ENCODE measurements around the gene LIPG.
"Not testable (repeated sequence)": the region's sequence is repeated elsewhere in the genome, so short reads cannot be mapped to it uniquely, and the experiment has no call there.

Gene LIPG

GRCh38 chr18:49544362-49544761, 17.5 kb upstream of the LIPG start:
- H3K4me3 ChIP-seq, result no peak overlapping the region
- no peak overlapping the region for H3K27ac ChIP-seq

- Histone ChIP-seq H3K27ac (no peak overlapping the region), H3K4me3 (no peak overlapping the region)
Measured at GRCh38 chr18:49546278-49546677, 15.6 kb upstream of the LIPG start.

- Histone ChIP-seq H3K4me3 (no peak overlapping the region), H3K27ac (no peak overlapping the region)
Measured at GRCh38 chr18:49546719-49547273, 15.1 kb upstream of the LIPG start.

- no peak overlapping the region for H3K27ac ChIP-seq
- H3K4me3 ChIP-seq, result no peak overlapping the region
Measured at GRCh38 chr18:49547701-49548100, 14.2 kb upstream of the LIPG start.

DNA sequence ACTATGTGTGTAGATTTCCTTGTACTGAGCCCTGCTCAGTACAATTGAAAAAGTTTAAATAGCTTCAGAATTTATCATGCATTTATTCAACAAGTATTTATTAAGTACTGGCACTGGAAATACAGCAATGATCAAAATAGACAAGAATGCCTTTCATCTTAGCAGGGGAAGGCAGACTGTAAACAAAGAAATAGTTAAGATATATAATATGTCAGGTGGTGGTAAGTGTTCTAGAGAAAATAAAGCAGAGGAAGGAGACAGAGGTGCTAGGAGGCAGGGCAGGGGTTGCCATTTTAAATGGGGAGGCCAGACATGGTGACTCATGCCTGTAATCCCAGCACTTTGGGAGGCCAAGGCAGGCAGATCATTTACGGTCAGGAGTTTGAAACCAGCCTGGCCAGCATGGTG, 13.6 kb upstream of the LIPG start:
- Histone ChIP-seq H3K4me3 (no peak overlapping the region), H3K27ac (peak overlapping the region in 1 of 21 experiments; percentile 40)

- Histone ChIP-seq H3K4me3 (no peak overlapping the region), H3K27ac (no peak overlapping the region)
Measured at GRCh38 chr18:49550621-49551339, 11.1 kb upstream of the LIPG start.

- H3K27ac ChIP-seq, result no peak overlapping the region
- H3K4me3 ChIP-seq, result no peak overlapping the region
Measured at GRCh38 chr18:49553003-49553402, 8.9 kb upstream of the LIPG start.

- Histone ChIP-seq H3K4me3 (no peak overlapping the region), H3K27ac (no peak overlapping the region)
Measured at GRCh38 chr18:49555641-49556040, 6.2 kb upstream of the LIPG start.

DNA sequence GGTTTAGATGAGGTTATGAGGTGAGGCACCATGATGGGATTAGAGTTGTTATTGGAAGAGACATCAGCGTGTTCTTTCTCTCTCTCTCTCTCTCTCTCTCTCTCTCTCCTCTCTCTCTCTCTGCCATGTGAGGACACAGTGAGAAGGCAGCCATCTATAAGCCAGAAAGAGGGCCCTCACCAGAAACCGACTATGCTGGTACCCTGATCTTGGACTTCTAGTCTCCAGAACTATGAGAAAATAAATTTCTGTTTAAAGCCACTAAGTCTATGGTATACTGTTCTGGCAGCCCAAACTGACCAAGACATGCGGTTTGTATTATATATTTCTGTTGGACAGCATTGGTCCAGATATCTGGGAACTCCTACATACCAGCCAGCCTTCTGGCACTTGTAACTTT, 3.5 kb upstream of the LIPG start:
- H3K27ac ChIP-seq, result no peak overlapping the region
- no peak overlapping the region for H3K4me3 ChIP-seq

- not testable (repeated sequence) for H3K4me3 ChIP-seq, H3K27ac ChIP-seq
Measured at GRCh38 chr18:49559326-49559931, 2.4 kb upstream of the LIPG start.

GRCh38 chr18:49560277-49560623, 1.6 kb upstream of the LIPG start:
- Histone ChIP-seq H3K27ac (no peak overlapping the region), H3K4me3 (peak overlapping the region in 2 of 7 experiments; percentile 36 to 42)

GRCh38 chr18:49560624-49561288, 1.1 kb upstream of the LIPG start:
- Histone ChIP-seq H3K4me3 (peak overlapping the region; percentile 20 to 42 (median 24)), H3K27ac (peak overlapping the region in 1 of 21 experiments; percentile 46)

- Histone ChIP-seq H3K4me3 (peak overlapping the region; percentile 20 to 42 (median 24)), H3K27ac (peak overlapping the region in 2 of 21 experiments; percentile 38 to 75)
Measured at GRCh38 chr18:49562481-49563129, 748 bp downstream of the LIPG start.

DNA sequence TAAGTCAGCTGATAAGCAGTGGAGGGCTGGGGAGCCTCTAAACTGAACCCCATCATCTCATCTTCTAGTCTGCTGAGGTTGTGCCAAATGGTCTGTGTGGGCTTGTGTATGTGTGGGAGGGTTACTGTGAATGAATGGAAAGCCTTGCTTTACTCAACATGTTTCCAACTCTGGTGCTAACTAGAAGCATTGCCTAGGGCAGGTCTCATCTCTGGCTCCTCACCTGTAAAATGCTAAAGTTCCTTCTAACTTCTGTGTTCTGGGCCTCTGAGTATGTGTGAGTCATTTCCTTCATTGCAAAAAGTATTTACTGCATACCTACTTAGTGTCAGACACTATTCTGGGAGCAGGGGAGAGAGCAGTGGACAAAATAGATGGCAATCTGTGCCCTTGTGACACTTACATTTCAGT, 1.3 kb downstream of the LIPG start:
- Histone ChIP-seq H3K27ac (peak overlapping the region in 1 of 21 experiments; percentile 75), H3K4me3 (peak overlapping the region in 4 of 7 experiments; percentile 23 to 42 (median 33))

GRCh38 chr18:49563701-49564517, 2.1 kb downstream of the LIPG start:
- Histone ChIP-seq H3K27ac (no peak overlapping the region), H3K4me3 (peak overlapping the region in 3 of 7 experiments; percentile 10 to 42 (median 30))

DNA sequence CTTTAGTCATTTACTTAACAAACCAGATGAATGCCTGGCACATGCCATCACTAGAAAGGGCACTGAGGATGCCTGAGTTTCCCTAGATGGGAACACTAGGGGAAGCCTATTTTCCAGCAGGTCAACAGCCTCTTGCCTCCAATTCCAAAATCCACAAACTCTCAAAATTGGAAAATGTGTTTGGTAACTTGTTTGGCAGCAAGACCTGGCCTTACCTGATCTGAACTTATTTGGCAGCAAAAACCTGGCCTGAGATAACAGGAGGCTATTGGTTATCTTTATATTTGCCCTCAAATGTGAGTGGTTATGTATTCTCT, 2.6 kb downstream of the LIPG start:
- no peak overlapping the region for H3K27ac ChIP-seq
- H3K4me3 ChIP-seq, result peak overlapping the region in 1 of 7 experiments; percentile 42

DNA sequence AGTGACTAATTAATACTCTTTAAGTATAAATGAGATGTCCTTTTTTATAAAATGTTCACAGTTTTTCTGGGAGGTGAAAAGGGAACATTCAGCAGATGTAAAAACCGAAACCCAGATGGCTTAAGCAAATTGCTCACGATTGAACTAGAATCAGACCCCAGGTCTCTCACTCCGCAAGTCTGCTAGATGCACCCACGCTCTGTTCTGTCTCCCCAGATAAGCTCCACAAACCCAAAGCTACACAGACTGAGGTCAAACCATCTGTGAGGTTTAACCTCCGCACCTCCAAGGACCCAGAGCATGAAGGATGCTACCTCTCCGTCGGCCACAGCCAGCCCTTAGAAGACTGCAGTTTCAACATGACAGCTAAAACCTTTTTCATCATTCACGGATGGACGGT, 3.2 kb downstream of the LIPG start:
- no peak overlapping the region for H3K27ac ChIP-seq
- H3K4me3 ChIP-seq, result no peak overlapping the region

DNA sequence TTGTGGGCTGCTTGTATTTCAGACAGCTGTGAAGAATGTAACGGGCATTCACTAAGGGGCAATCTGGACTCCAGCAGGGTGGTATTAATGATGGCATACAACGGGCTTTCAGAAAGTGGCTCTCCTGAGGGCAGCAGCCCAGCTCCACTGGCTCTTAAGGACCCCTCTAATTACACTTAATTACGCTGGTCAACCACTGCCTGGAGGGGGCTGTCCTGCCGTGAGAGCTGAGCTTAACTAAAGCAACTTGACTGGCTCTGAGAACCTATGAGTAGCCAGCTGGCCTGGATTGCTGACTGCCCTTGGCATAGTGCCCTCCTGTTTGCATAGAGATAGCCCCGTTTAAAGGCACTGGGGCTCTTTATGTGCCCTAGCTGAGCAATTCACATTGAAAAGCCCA, 3.8 kb downstream of the LIPG start:
- no peak overlapping the region for H3K27ac ChIP-seq
- no peak overlapping the region for H3K4me3 ChIP-seq

- H3K27ac ChIP-seq, result no peak overlapping the region
- no peak overlapping the region for H3K4me3 ChIP-seq
Measured at GRCh38 chr18:49566217-49566770, 4.4 kb downstream of the LIPG start.
